Measurements from ENCODE around the gene PCBP4.

Gene PCBP4

DNA sequence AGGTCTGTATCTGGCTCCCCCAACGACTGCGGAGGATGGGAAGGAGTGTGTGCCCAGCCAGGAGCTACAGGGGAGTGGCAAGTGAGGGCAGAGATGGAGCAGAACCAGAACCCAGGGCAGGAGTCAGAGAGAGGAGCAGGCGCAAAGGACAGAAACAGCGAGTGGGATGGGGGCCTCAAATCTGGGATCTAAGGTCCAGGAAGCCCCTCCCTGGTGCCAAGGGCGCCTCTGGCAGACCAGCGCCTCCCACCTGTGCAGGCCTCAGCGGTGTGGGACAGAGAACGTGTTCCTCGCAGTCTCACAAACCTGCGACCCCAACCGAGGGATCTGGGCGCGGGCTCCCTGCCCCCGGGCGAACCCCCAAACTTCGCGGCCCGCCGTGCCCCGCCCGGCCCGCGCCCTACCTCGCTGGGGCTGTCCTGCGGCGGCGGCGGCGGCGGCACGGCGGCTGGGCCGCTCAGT, 301 bp downstream of the PCBP4 start:
- Histone ChIP-seq H3K36me3 (ENCODE audit: control insufficient read depth in 4 of 4, insufficient read depth in 4 of 4, low read length in 3 of 4) (no peaks in the 10 kb centered on the region), H3K9me3 (ENCODE audit: control extremely low read depth in 1 of 5, control insufficient read depth in 4 of 5, insufficient read depth in 2 of 5, low read depth in 1 of 5, low read length in 4 of 5) (no peaks in the 10 kb centered on the region), H3K27me3 (replicated peaks in 2 of 5; ENCODE audit: control insufficient read depth in 4 of 5, insufficient read depth in 5 of 5, low read length in 4 of 5) (peaks cover 0 to 21% (median 0%) of the 10 kb centered on the region in 5 experiments), H3K4me3 (ENCODE audit: control insufficient read depth in 1 of 7, extremely low read depth in 1 of 7, insufficient read depth in 4 of 7, low read depth in 2 of 7, low read length in 6 of 7) (peak overlapping the region in 6 of 7 experiments; percentile 39 to 78 (median 50)), H3K27ac (ENCODE audit: insufficient read depth in 1 of 2, low read depth in 1 of 2, low read length in 2 of 2, poor library complexity in 1 of 2, severe bottlenecking in 2 of 2) (no peak overlapping the region), H3K4me1 (ENCODE audit: control extremely low read depth in 1 of 4, control insufficient read depth in 4 of 4, insufficient read depth in 4 of 4, low read length in 3 of 4) (peaks cover 0 to 17% (median 17%) of the 10 kb centered on the region in 4 experiments)
- CTCF ChIA-PET: interaction anchor here (1.1 to 4.1 kb wide), 3 partner anchors 10 to 25 kb away, joined by 4 to 17 read pairs (median 4); partner anchors contain the start of genes GPR62, PARP3 and RRP9
- no peak for DNase-seq
- POLR2A ChIA-PET: interaction anchor here (0.7 kb wide), 1 partner anchor 8 kb away, joined by 4 read pairs; the partner anchor contains the start of gene ABHD14A
- WGBS (ENCODE audit: insufficient coverage): 9% methylated on average over 28 of the region's 33 CpGs

DNA sequence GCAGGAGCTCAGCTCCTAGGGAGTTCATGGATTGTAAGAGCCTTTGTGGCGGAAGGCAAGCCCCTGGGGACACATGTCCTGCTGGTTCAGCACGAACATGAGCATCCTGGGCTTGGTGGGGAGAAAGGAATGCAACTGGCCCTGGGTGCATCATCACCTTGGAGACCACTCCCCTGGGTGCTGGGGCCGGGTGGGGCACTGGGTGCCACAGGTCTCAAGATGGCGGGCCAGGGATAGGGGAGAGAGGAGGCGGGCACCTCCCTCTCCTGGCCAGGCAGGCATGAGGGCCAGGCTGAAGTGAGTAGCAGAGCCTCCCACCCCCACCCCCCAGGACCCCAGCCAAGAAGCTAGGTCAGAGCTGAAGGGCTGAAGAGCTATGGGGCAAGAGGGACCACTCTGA, 768 bp downstream of the PCBP4 start:
- no peak for DNase-seq
- Histone ChIP-seq H3K27ac (ENCODE audit: insufficient read depth in 1 of 2, low read depth in 1 of 2, low read length in 2 of 2, poor library complexity in 1 of 2, severe bottlenecking in 2 of 2) (no peak overlapping the region), H3K4me3 (ENCODE audit: control insufficient read depth in 1 of 7, extremely low read depth in 1 of 7, insufficient read depth in 4 of 7, low read depth in 2 of 7, low read length in 6 of 7) (peak overlapping the region in 4 of 7 experiments; percentile 43 to 78 (median 60)), H3K27me3 (replicated peaks in 2 of 5; ENCODE audit: control insufficient read depth in 4 of 5, insufficient read depth in 5 of 5, low read length in 4 of 5) (peaks cover 0 to 23% (median 0%) of the 10 kb centered on the region in 5 experiments), H3K4me1 (ENCODE audit: control extremely low read depth in 1 of 4, control insufficient read depth in 4 of 4, insufficient read depth in 4 of 4, low read length in 3 of 4) (peaks cover 0 to 17% (median 17%) of the 10 kb centered on the region in 4 experiments), H3K36me3 (ENCODE audit: control insufficient read depth in 4 of 4, insufficient read depth in 4 of 4, low read length in 3 of 4) (no peaks in the 10 kb centered on the region), H3K9me3 (ENCODE audit: control extremely low read depth in 1 of 5, control insufficient read depth in 4 of 5, insufficient read depth in 2 of 5, low read depth in 1 of 5, low read length in 4 of 5) (no peaks in the 10 kb centered on the region)
- ChIA-PET POLR2A (interaction anchor here (0.7 kb wide), 1 partner anchor 9 kb away, joined by 4 read pairs; the partner anchor contains the start of gene ABHD14A), CTCF (interaction anchor here (1.1 to 4.1 kb wide), 3 partner anchors 9 to 24 kb away, joined by 4 to 17 read pairs (median 4); partner anchors contain the start of genes GPR62, PARP3 and RRP9)
- 93% methylated on average over 4 of the region's 5 CpGs for WGBS (ENCODE audit: insufficient coverage)

DNA sequence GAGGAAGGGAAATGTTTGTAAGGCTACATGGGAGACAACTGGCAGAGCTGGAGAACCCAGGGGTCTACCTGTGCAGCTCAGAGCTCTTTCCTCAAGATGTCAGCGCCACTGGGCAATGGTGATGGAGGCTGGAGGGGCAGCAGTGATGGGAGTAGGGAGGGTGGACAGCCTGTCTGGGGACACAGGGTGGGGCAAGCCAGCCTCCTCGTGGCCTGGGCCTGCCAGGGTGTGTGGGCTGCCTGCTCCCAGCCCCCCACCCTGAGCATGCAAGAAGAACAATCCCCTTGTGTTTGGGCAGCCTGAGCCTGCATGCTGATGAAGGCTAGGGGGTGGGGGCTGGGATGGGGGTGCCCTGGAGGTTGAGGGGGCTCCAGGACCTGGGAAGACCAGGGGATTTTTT, 1.2 kb downstream of the PCBP4 start:
- 86% methylated on average over 1 of the region's 2 CpGs for WGBS (ENCODE audit: insufficient coverage)
- POLR2A ChIA-PET: interaction anchor here (0.7 kb wide), 1 partner anchor 9 kb away, joined by 4 read pairs; the partner anchor contains the start of gene ABHD14A
- H3K4me3 ChIP-seq (ENCODE audit: control insufficient read depth in 1 of 7, extremely low read depth in 1 of 7, insufficient read depth in 4 of 7, low read depth in 2 of 7, low read length in 6 of 7): no peak overlapping the region

DNA sequence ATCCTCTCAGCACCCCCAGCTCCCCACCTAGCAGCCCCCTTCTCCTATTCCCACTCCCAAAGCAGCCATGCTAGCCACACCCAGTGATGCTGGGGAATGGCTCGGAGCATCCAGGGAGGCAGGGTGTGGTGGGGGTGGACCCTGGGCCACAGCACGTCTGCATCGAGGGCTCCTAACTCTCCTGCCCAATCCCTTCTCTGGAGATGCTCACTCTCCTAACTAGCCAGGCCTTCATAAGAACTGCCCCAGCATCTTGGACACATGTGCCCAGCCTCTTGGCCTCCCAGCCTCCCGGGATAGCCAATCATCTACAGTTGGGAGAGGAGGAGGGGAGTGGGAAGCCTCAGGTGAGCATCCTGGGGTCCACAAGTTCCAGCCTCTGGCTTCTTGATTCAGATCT, 2.7 kb downstream of the PCBP4 start:
- POLR2A ChIA-PET: no interaction called here
- H3K4me3 ChIP-seq (ENCODE audit: control insufficient read depth in 1 of 7, extremely low read depth in 1 of 7, insufficient read depth in 4 of 7, low read depth in 2 of 7, low read length in 6 of 7): no peak overlapping the region
- WGBS (ENCODE audit: insufficient coverage): no CpG with 5 or more reads among the region's 4 CpGs
- H3K36me3 ChIP-seq (ENCODE audit: control insufficient read depth in 4 of 4, insufficient read depth in 4 of 4, low read length in 3 of 4): no peaks in the 10 kb centered on the region
- H3K27me3 ChIP-seq (replicated peaks in 2 of 5; ENCODE audit: control insufficient read depth in 4 of 5, insufficient read depth in 5 of 5, low read length in 4 of 5): peaks cover 0 to 23% (median 0%) of the 10 kb centered on the region in 5 experiments
- CTCF ChIA-PET: interaction anchor here (1.0 to 1.5 kb wide), 3 partner anchors 9 to 20 kb away, joined by 3 to 4 read pairs (median 4); partner anchors contain the start of gene ABHD14B
- no peaks in the 10 kb centered on the region for H3K9me3 ChIP-seq (ENCODE audit: control extremely low read depth in 1 of 5, control insufficient read depth in 4 of 5, insufficient read depth in 2 of 5, low read depth in 1 of 5, low read length in 4 of 5)
- DNase-seq: no peak
- H3K27ac ChIP-seq (ENCODE audit: insufficient read depth in 1 of 2, low read depth in 1 of 2, low read length in 2 of 2, poor library complexity in 1 of 2, severe bottlenecking in 2 of 2): no peak overlapping the region
- peaks cover 0 to 17% (median 17%) of the 10 kb centered on the region in 4 experiments for H3K4me1 ChIP-seq (ENCODE audit: control extremely low read depth in 1 of 4, control insufficient read depth in 4 of 4, insufficient read depth in 4 of 4, low read length in 3 of 4)

More for the DNA sequence above, 1.2 kb downstream of the PCBP4 start:
- Histone ChIP-seq H3K27ac (ENCODE audit: insufficient read depth in 1 of 2, low read depth in 1 of 2, low read length in 2 of 2, poor library complexity in 1 of 2, severe bottlenecking in 2 of 2) (no peak overlapping the region), H3K27me3 (replicated peaks in 2 of 5; ENCODE audit: control insufficient read depth in 4 of 5, insufficient read depth in 5 of 5, low read length in 4 of 5) (peaks cover 0 to 23% (median 0%) of the 10 kb centered on the region in 5 experiments), H3K4me1 (ENCODE audit: control extremely low read depth in 1 of 4, control insufficient read depth in 4 of 4, insufficient read depth in 4 of 4, low read length in 3 of 4) (peaks cover 0 to 17% (median 17%) of the 10 kb centered on the region in 4 experiments), H3K36me3 (ENCODE audit: control insufficient read depth in 4 of 4, insufficient read depth in 4 of 4, low read length in 3 of 4) (no peaks in the 10 kb centered on the region), H3K9me3 (ENCODE audit: control extremely low read depth in 1 of 5, control insufficient read depth in 4 of 5, insufficient read depth in 2 of 5, low read depth in 1 of 5, low read length in 4 of 5) (no peaks in the 10 kb centered on the region)
- no peak for DNase-seq
- CTCF ChIA-PET: interaction anchor here (1.1 to 1.5 kb wide), 3 partner anchors 8 to 11 kb away, joined by 4 read pairs; partner anchors contain the start of genes ABHD14B and GPR62

DNA sequence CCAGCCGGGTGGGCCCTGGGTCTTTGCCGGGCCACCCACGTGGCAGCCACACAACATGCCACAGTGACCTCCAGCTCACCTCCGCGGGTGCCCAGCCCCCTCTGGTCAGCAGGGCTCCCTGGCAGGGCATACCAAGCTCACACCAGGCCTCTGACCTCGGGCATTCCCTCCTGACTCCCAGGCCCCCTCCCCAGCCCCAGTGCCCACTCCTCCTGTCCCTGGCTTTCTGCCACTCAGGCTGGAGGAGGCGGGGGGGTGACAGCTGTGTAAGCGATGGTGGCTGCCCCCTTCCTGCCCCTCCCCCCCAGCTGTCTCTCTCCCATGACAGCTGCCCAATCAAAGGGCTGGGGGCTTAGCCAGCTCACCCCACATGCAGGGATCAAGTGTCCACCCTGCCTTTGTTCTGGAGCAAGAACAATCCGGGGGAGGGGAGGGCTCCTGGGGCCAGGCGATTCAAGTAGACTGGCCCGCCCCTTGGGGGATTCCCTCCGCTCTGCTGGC, 3.3 kb downstream of the PCBP4 start:
- H3K4me1 ChIP-seq (ENCODE audit: control extremely low read depth in 1 of 4, control insufficient read depth in 4 of 4, insufficient read depth in 4 of 4, low read length in 3 of 4): peaks cover 0 to 17% (median 16%) of the 10 kb centered on the region in 4 experiments
- DNase-seq: no peak
- no peak overlapping the region for H3K4me3 ChIP-seq (ENCODE audit: control insufficient read depth in 1 of 7, extremely low read depth in 1 of 7, insufficient read depth in 4 of 7, low read depth in 2 of 7, low read length in 6 of 7)
- WGBS (ENCODE audit: insufficient coverage): 86% methylated on average over 8 of the region's 12 CpGs
- ChIA-PET POLR2A (no interaction called here), CTCF (interaction anchor here (1.0 to 1.4 kb wide), 2 partner anchors 19 to 21 kb away, joined by 3 to 4 read pairs; no protein-coding TSS in a partner anchor)
- no peaks in the 10 kb centered on the region for H3K36me3 ChIP-seq (ENCODE audit: control insufficient read depth in 4 of 4, insufficient read depth in 4 of 4, low read length in 3 of 4)
- no peak overlapping the region for H3K27ac ChIP-seq (ENCODE audit: insufficient read depth in 1 of 2, low read depth in 1 of 2, low read length in 2 of 2, poor library complexity in 1 of 2, severe bottlenecking in 2 of 2)
- H3K9me3 ChIP-seq (ENCODE audit: control extremely low read depth in 1 of 5, control insufficient read depth in 4 of 5, insufficient read depth in 2 of 5, low read depth in 1 of 5, low read length in 4 of 5): no peaks in the 10 kb centered on the region
- H3K27me3 ChIP-seq (replicated peaks in 2 of 5; ENCODE audit: control insufficient read depth in 4 of 5, insufficient read depth in 5 of 5, low read length in 4 of 5): peaks cover 0 to 24% (median 0%) of the 10 kb centered on the region in 5 experiments

DNA sequence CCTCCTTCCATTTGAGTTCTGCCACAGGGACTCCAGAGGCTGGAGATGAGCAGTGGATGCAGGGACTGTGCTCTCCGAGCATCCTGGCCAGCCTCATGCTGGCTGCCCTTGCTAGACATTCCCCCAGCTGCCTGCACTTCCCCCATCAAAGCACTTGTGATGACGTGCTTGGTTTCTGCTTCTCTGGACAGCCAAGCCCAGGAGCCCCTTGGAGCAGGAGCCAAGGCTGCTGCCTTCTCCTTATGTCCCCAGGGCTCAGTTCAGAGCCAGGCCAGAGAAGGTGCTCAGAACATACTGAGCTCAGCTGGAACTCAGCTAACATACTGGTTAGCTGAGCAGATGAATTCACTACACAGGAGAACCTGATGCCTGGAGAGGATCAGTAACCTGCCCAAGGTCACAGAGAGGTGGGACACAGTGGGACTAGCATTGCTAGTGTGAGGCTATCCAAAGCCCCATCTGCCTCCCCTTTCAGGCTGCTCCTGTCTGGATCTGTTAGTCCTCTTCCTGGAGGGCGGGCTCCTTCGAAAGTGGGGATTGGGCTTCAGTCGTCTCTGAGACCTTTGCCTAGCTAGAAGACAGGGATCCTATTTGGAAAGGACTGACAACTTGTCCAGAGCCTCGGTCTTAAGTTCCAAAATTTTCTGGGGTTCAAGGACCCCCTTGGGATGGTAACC, 4.3 kb downstream of the PCBP4 start:
- Histone ChIP-seq H3K4me1 (ENCODE audit: control extremely low read depth in 1 of 4, control insufficient read depth in 4 of 4, insufficient read depth in 4 of 4, low read length in 3 of 4) (peaks cover 0 to 12% (median 8%) of the 10 kb centered on the region in 4 experiments), H3K36me3 (ENCODE audit: control insufficient read depth in 4 of 4, insufficient read depth in 4 of 4, low read length in 3 of 4) (no peaks in the 10 kb centered on the region), H3K4me3 (ENCODE audit: control insufficient read depth in 1 of 7, extremely low read depth in 1 of 7, insufficient read depth in 4 of 7, low read depth in 2 of 7, low read length in 6 of 7) (no peak overlapping the region), H3K27ac (ENCODE audit: insufficient read depth in 1 of 2, low read depth in 1 of 2, low read length in 2 of 2, poor library complexity in 1 of 2, severe bottlenecking in 2 of 2) (no peak overlapping the region), H3K27me3 (replicated peaks in 2 of 5; ENCODE audit: control insufficient read depth in 4 of 5, insufficient read depth in 5 of 5, low read length in 4 of 5) (peaks cover 0 to 24% (median 0%) of the 10 kb centered on the region in 5 experiments), H3K9me3 (ENCODE audit: control extremely low read depth in 1 of 5, control insufficient read depth in 4 of 5, insufficient read depth in 2 of 5, low read depth in 1 of 5, low read length in 4 of 5) (no peaks in the 10 kb centered on the region)
- WGBS (ENCODE audit: insufficient coverage): 94% methylated on average over 6 of the region's 6 CpGs
- POLR2A ChIA-PET: no interaction called here
- DNase-seq: no peak
- CTCF ChIA-PET: interaction anchor here (0.7 to 7.2 kb wide), 5 partner anchors 9 to 20 kb away, joined by 3 to 76 read pairs (median 4); partner anchors contain the start of genes ABHD14A and ABHD14B
